WTC11 (cell line): Measurements from ENCODE around the gene CDKN2AIP. TPM values are rescaled to one million over a fixed set of nuclear protein-coding genes. Genes with fewer than 3 reads are reported as not detected.

Experiments used
- ATAC-seq: fragments of 200-7000 bp; cut with Tn5 transposase; 2 replicates; pipeline ENCODE4 v1.10.0; 2021; ENCODE audit warnings: mild to moderate bottlenecking, moderate library complexity
- CTCF ChIA-PET: fragments of 300-600 bp; sonication (Branson Sonifier 250); formaldehyde crosslinking; loops from one replicate; lab custom pipeline; 2021; ENCODE audit warnings: antibody characterized with exemption; lab: Charles Lee
- POLR2A ChIA-PET: fragments of 350-600 bp; sonication (Branson Sonifier 250); formaldehyde crosslinking; loops from one replicate; lab custom pipeline; 2021; ENCODE audit warnings: antibody characterized with exemption; lab: Charles Lee
- DNase-seq: peaks from one replicate; pipeline ENCODE4 v3.0.0; 2021; ENCODE audit warnings: low spot score
- H3K27ac Mint-ChIP-seq: 2 replicates; pipeline ENCODE4 v1.8.0; 2021; ENCODE audit warnings: mixed read lengths
- H3K27me3 Mint-ChIP-seq: 2 replicates; pipeline ENCODE4 v1.8.0; 2021; ENCODE audit warnings: low read depth, mild to moderate bottlenecking, moderate library complexity, mixed read lengths
- H3K36me3 Mint-ChIP-seq: 2 replicates; pipeline ENCODE4 v1.8.0; 2021; ENCODE audit warnings: mixed read lengths
- H3K4me1 Mint-ChIP-seq: 2 replicates; pipeline ENCODE4 v1.8.0; 2022; ENCODE audit warnings: mixed read lengths
- H3K4me3 Mint-ChIP-seq: 2 replicates; pipeline ENCODE4 v1.8.0; 2021; ENCODE audit warnings: mild to moderate bottlenecking, moderate library complexity, mixed read lengths
- H3K9me3 Mint-ChIP-seq: 2 replicates; pipeline ENCODE4 v1.8.0; 2021; ENCODE audit warnings: mixed read lengths
- NR2C2 ChIP-seq: sonication (generic); formaldehyde crosslinking; IDR thresholded peaks from 2 replicates; pipeline ENCODE4 v1.8.0; 2022; ENCODE audit warnings: mild to moderate bottlenecking, missing genetic modification reagents
- TP53 ChIP-seq: sonication (generic); formaldehyde crosslinking; IDR thresholded peaks from 2 replicates; pipeline ENCODE4 v1.8.1; 2023; ENCODE audit warnings: mild to moderate bottlenecking, missing genetic modification reagents
- ZNF232 ChIP-seq: sonication (generic); formaldehyde crosslinking; IDR thresholded peaks from 2 replicates; pipeline ENCODE4 v1.8.0; 2022; ENCODE audit warnings: mild to moderate bottlenecking, missing genetic modification reagents
- ZNF317 ChIP-seq: sonication (generic); formaldehyde crosslinking; IDR thresholded peaks from 2 replicates; pipeline ENCODE4 v1.8.1; 2023; ENCODE audit warnings: low read depth, mild to moderate bottlenecking, moderate library complexity, missing genetic modification reagents, borderline replicate concordance
- total RNA-seq: library from RNA; stranded (reverse); gene quantifications from 3 replicates; pipeline ENCODE4 v1.2.3, GENCODE V29; 2021
- TF ChIP-seq, protein P1 (sequence below): sonication (generic); formaldehyde crosslinking; IDR thresholded peaks from 2 replicates; pipeline ENCODE4 v1.8.0; 2022; ENCODE audit warnings: missing genetic modification reagents
- TF ChIP-seq, protein P2 (sequence below): sonication (generic); formaldehyde crosslinking; IDR thresholded peaks from 2 replicates; pipeline ENCODE4 v1.8.0; 2022; ENCODE audit warnings: mild to moderate bottlenecking, missing genetic modification reagents
- TF ChIP-seq, protein P3 (sequence below): sonication (generic); formaldehyde crosslinking; IDR thresholded peaks from 2 replicates; pipeline ENCODE4 v1.8.0; 2022; ENCODE audit warnings: mild to moderate bottlenecking, missing genetic modification reagents
- TF ChIP-seq, protein P4 (sequence below): sonication (generic); formaldehyde crosslinking; IDR thresholded peaks from 2 replicates; pipeline ENCODE4 v1.8.1; 2023; ENCODE audit warnings: mild to moderate bottlenecking, missing genetic modification reagents, borderline replicate concordance

Gene CDKN2AIP
- total RNA-seq, 1 experiment from 2014 or later, result 13.7 TPM

DNA sequence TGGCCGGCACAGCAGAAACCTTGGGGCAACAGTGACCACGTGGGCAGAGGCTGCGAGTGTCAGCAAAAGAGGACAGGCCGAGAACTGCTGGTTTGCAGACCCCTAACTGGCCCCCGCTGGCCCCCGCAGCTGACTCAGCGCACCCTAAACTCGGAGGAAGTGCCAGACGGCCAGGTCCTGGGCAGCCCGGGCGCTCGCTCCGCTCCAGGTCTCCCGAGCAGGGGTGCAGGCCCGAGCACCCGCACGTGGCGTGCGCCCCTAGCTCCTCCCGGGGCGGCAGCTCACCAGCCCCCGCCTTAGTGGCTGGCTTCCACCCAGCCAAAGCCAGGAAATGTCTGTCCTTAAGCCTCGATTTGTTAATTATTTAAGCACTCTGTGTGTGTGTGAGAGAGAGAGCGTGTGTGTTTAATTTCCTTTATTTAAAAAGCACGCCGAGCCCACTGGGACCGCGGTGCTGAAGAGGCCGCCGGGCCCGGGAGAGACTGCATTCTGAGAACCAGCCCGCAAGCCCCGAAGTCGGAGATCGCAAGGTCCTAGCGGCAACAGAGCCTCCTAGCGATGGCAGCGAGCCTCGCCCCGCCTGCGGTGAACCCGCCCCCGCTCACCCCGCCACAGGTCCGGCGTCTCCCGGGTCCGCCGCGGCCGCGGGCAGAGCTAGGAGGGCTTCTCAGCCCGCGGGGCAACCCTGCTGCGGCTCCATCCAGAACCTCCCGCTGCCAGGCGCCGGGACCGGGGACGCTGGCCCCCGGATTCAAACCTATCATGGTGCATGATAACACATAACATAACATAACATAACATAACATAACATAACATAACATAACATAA lies 45.9 kb upstream of the CDKN2AIP start (continued):
- TF ChIP-seq, protein P1, sequence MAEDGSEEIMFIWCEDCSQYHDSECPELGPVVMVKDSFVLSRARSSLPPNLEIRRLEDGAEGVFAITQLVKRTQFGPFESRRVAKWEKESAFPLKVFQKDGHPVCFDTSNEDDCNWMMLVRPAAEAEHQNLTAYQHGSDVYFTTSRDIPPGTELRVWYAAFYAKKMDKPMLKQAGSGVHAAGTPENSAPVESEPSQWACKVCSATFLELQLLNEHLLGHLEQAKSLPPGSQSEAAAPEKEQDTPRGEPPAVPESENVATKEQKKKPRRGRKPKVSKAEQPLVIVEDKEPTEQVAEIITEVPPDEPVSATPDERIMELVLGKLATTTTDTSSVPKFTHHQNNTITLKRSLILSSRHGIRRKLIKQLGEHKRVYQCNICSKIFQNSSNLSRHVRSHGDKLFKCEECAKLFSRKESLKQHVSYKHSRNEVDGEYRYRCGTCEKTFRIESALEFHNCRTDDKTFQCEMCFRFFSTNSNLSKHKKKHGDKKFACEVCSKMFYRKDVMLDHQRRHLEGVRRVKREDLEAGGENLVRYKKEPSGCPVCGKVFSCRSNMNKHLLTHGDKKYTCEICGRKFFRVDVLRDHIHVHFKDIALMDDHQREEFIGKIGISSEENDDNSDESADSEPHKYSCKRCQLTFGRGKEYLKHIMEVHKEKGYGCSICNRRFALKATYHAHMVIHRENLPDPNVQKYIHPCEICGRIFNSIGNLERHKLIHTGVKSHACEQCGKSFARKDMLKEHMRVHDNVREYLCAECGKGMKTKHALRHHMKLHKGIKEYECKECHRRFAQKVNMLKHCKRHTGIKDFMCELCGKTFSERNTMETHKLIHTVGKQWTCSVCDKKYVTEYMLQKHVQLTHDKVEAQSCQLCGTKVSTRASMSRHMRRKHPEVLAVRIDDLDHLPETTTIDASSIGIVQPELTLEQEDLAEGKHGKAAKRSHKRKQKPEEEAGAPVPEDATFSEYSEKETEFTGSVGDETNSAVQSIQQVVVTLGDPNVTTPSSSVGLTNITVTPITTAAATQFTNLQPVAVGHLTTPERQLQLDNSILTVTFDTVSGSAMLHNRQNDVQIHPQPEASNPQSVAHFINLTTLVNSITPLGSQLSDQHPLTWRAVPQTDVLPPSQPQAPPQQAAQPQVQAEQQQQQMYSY (CRISPR knock-in tag), result no peak
- TF ChIP-seq ZNF232 (CRISPR knock-in tag) (no peak), TP53 (no peak), NR2C2 (no peak)
- TF ChIP-seq, protein P2, sequence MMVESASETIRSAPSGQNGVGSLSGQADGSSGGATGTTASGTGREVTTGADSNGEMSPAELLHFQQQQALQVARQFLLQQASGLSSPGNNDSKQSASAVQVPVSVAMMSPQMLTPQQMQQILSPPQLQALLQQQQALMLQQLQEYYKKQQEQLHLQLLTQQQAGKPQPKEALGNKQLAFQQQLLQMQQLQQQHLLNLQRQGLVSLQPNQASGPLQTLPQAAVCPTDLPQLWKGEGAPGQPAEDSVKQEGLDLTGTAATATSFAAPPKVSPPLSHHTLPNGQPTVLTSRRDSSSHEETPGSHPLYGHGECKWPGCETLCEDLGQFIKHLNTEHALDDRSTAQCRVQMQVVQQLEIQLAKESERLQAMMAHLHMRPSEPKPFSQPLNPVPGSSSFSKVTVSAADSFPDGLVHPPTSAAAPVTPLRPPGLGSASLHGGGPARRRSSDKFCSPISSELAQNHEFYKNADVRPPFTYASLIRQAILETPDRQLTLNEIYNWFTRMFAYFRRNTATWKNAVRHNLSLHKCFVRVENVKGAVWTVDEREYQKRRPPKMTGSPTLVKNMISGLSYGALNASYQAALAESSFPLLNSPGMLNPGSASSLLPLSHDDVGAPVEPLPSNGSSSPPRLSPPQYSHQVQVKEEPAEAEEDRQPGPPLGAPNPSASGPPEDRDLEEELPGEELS (CRISPR knock-in tag), result no peak
- TF ChIP-seq, protein P3, sequence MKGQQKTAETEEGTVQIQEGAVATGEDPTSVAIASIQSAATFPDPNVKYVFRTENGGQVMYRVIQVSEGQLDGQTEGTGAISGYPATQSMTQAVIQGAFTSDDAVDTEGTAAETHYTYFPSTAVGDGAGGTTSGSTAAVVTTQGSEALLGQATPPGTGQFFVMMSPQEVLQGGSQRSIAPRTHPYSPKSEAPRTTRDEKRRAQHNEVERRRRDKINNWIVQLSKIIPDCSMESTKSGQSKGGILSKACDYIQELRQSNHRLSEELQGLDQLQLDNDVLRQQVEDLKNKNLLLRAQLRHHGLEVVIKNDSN, result no peak
- TF ChIP-seq, protein P4, sequence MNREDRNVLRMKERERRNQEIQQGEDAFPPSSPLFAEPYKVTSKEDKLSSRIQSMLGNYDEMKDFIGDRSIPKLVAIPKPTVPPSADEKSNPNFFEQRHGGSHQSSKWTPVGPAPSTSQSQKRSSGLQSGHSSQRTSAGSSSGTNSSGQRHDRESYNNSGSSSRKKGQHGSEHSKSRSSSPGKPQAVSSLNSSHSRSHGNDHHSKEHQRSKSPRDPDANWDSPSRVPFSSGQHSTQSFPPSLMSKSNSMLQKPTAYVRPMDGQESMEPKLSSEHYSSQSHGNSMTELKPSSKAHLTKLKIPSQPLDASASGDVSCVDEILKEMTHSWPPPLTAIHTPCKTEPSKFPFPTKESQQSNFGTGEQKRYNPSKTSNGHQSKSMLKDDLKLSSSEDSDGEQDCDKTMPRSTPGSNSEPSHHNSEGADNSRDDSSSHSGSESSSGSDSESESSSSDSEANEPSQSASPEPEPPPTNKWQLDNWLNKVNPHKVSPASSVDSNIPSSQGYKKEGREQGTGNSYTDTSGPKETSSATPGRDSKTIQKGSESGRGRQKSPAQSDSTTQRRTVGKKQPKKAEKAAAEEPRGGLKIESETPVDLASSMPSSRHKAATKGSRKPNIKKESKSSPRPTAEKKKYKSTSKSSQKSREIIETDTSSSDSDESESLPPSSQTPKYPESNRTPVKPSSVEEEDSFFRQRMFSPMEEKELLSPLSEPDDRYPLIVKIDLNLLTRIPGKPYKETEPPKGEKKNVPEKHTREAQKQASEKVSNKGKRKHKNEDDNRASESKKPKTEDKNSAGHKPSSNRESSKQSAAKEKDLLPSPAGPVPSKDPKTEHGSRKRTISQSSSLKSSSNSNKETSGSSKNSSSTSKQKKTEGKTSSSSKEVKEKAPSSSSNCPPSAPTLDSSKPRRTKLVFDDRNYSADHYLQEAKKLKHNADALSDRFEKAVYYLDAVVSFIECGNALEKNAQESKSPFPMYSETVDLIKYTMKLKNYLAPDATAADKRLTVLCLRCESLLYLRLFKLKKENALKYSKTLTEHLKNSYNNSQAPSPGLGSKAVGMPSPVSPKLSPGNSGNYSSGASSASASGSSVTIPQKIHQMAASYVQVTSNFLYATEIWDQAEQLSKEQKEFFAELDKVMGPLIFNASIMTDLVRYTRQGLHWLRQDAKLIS, result no peak

DNA sequence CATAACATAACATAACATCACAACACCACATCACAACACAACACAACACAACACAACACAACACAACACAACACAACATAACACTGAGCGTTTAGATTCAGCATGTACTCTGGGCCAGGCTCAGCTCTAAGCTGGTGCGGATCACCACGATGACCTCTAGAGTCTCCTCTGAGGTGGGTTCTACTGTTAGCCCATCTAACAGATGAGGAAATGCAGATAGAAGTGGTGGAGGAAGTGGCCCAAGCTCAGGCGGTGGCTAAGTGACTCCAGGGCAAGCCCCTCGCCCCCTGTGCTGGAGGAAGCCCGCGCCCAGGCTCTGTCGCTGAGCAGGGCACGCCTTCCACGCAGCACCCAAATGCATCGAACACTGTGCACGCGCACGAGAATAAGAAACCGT lies 45.3 kb upstream of the CDKN2AIP start:
- H3K27me3 Mint-ChIP-seq, result peaks cover 12% of the 10 kb centered on the region
- no peaks in the 10 kb centered on the region for H3K9me3 Mint-ChIP-seq
- H3K4me3 Mint-ChIP-seq, result peak overlapping the region; percentile 41
- H3K27ac Mint-ChIP-seq, result no peak overlapping the region
- TF ChIP-seq, protein P2 (CRISPR knock-in tag), result no peak
- no peak for TF ChIP-seq ZNF317 (CRISPR knock-in tag)
- ChIA-PET CTCF (interaction anchor here (0.6 to 3.3 kb wide), 11 partner anchors 8 to 481 kb away, joined by 3 to 22 read pairs (median 4); no protein-coding TSS in a partner anchor), POLR2A (interaction anchor here (0.7 kb wide), 1 partner anchor 858 kb away, joined by 3 read pairs; no protein-coding TSS in a partner anchor)
- DNase-seq, result no peak
- peak; percentile 16; the same call in 1 of the 2 replicates for ATAC-seq
- no peaks in the 10 kb centered on the region for H3K36me3 Mint-ChIP-seq
- H3K4me1 Mint-ChIP-seq, result peaks cover 11% of the 10 kb centered on the region
